GM12878 (cell line): ENCODE measurements around the gene LRIT3.

Experiments used
- MTA3 ChIP-seq: IDR thresholded peaks from 2 replicates; pipeline ENCODE4 v1.6.1; 2012; ENCODE audit warnings: low read length, inconsistent platforms, borderline replicate concordance
- MXI1 ChIP-seq: fragments of 150-350 bp; IDR thresholded peaks from 2 replicates; pipeline ENCODE4 v1.6.1; 2011; ENCODE audit warnings: low read depth, mild to moderate bottlenecking, inconsistent platforms, low read length, improper control_type of control experiment
- POLR2A ChIP-seq: IDR thresholded peaks from 2 replicates; pipeline ENCODE4 v1.6.1; 2011; ENCODE audit warnings: low read depth, mild to moderate bottlenecking, low read length
- POLR2AphosphoS2 ChIP-seq: IDR thresholded peaks from 2 replicates; pipeline ENCODE4 v1.6.1; 2011; ENCODE audit warnings: low read depth, mild to moderate bottlenecking, low read length, improper control_type of control experiment, moderate library complexity
- TF ChIP-seq, protein P1 (sequence below): IDR thresholded peaks from 2 replicates; pipeline ENCODE4 v1.6.1; 2011; ENCODE audit warnings: low read depth, mild to moderate bottlenecking, low read length, moderate library complexity, borderline replicate concordance; ENCODE audit errors: extremely low read depth
- TF ChIP-seq, protein P2 (sequence below), 3 experiments: IDR thresholded peaks in 2 of 3; conservative IDR thresholded peaks in 1 of 3; 2 replicates each; pipeline ENCODE4 v1.5.1; 2011; ENCODE audit warnings: low read depth in 3 of 3, low read length in 3 of 3, mild to moderate bottlenecking in 3 of 3, control low read depth in 2 of 3, moderate library complexity in 2 of 3, inconsistent platforms in 1 of 3, mixed read lengths in 1 of 3; ENCODE audit not compliant: control insufficient read depth in 2 of 3, insufficient read depth in 1 of 3; ENCODE audit errors: extremely low read depth in 1 of 3

DNA sequence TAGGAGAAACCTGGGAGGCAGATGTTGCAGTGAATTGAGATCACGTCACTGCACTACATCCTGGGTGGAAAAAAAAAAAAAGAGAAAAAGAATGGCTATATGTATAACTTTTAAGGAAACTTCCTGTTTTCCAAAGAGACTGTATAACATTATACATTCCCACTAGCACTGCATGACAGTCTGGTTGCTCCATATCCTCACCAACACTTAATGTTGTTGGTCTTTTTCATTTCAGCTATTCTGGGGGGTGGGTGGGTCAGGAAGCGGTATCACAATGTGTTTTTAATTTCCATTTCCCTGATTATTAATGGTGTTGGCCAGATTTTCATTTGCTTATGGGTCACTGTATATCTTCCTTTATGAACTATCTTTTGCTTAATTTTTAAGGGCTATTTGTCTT is 13.4 kb downstream of the LRIT3 start:
- TF ChIP-seq POLR2A (no peak), MXI1 (no peak), POLR2AphosphoS2 (no peak), MTA3 (no peak)
- TF ChIP-seq, protein P1, sequence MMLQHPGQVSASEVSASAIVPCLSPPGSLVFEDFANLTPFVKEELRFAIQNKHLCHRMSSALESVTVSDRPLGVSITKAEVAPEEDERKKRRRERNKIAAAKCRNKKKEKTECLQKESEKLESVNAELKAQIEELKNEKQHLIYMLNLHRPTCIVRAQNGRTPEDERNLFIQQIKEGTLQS = no peak
- TF ChIP-seq, protein P2, sequence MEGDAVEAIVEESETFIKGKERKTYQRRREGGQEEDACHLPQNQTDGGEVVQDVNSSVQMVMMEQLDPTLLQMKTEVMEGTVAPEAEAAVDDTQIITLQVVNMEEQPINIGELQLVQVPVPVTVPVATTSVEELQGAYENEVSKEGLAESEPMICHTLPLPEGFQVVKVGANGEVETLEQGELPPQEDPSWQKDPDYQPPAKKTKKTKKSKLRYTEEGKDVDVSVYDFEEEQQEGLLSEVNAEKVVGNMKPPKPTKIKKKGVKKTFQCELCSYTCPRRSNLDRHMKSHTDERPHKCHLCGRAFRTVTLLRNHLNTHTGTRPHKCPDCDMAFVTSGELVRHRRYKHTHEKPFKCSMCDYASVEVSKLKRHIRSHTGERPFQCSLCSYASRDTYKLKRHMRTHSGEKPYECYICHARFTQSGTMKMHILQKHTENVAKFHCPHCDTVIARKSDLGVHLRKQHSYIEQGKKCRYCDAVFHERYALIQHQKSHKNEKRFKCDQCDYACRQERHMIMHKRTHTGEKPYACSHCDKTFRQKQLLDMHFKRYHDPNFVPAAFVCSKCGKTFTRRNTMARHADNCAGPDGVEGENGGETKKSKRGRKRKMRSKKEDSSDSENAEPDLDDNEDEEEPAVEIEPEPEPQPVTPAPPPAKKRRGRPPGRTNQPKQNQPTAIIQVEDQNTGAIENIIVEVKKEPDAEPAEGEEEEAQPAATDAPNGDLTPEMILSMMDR (IDR thresholded peaks at IDR 0.05 in 2 of 3, conservative IDR thresholded peaks at IDR 0.05 in 1 of 3; ENCODE audit: control insufficient read depth in 2 of 3, extremely low read depth in 1 of 3, insufficient read depth in 1 of 3, low read depth in 3 of 3, low read length in 3 of 3) = no peak
